Rectal smooth muscle tissue (tissue), 1 donor: ENCODE data around the gene DEPP1.

ENCODE experiments used
- H3K27ac ChIP-seq: one replicate; pipeline ENCODE4 v1.7.0; 2013; ENCODE audit warnings: low read depth, low read length, inconsistent platforms
- H3K27me3 ChIP-seq: one replicate; pipeline ENCODE4 v1.7.0; 2013; ENCODE audit warnings: low read length; ENCODE audit not compliant: control insufficient read depth, insufficient read depth
- H3K36me3 ChIP-seq: one replicate; pipeline ENCODE4 v1.7.0; 2013; ENCODE audit warnings: low read length; ENCODE audit not compliant: control insufficient read depth, insufficient read depth
- H3K4me1 ChIP-seq: one replicate; pipeline ENCODE4 v1.7.0; 2013; ENCODE audit warnings: low read length; ENCODE audit not compliant: control insufficient read depth, insufficient read depth
- H3K4me3 ChIP-seq: one replicate; pipeline ENCODE4 v1.7.0; 2013; ENCODE audit warnings: low read length
- H3K9ac ChIP-seq: one replicate; pipeline ENCODE4 v1.7.0; 2013; ENCODE audit warnings: low read length

Gene DEPP1

DNA sequence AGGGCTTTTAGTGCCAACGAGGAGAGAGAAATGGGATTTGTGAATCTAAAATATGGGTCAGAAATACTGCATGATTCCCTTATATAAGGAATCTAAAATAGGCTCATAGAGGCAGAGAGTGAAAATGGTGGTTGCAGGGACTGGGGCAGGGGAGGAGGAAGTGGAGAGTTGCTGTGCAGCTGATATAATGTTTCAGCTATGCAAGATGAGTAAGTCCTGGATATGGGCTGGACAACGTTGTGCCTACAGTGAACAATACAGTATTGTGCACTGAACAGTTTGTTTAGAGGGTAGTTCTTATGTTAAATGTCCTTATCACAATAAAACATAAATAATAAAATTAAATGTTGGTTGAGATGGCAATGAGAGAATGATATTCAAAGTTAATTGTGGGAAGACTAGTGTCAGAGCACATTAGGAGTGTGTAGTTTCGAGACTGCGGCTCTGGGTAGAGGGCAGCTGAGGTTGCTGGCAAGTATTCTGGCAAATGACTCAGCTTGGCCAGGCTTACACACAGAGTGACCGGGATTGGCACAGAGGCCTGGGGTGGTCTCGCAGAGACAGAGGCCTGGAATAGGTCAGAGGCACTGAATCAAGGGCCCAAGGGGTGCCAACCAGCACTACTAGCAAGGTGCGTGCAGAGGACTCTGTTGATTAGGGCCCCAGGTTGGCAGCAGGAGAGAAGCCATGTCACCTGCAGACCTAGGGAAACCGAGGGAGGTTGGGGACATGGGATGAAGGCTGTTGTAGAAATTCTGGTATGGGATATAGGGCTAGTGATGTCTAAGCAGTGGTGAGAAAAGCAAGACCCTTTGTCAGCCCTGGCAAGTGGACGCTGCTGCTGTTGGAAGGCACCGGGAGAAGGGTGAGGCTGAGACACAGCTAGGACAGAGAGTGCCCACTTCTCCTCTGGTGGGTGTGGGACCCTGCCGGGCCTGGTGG lies 2.8 kb upstream of the DEPP1 start:
- H3K27me3 ChIP-seq = no peaks in the 10 kb centered on the region
- peaks cover 9% of the 10 kb centered on the region for H3K36me3 ChIP-seq
- H3K27ac ChIP-seq = peak overlapping the region; percentile 82
- H3K4me1 ChIP-seq = peaks cover 36% of the 10 kb centered on the region
- no peak overlapping the region for H3K9ac ChIP-seq
- H3K4me3 ChIP-seq = no peak overlapping the region

DNA sequence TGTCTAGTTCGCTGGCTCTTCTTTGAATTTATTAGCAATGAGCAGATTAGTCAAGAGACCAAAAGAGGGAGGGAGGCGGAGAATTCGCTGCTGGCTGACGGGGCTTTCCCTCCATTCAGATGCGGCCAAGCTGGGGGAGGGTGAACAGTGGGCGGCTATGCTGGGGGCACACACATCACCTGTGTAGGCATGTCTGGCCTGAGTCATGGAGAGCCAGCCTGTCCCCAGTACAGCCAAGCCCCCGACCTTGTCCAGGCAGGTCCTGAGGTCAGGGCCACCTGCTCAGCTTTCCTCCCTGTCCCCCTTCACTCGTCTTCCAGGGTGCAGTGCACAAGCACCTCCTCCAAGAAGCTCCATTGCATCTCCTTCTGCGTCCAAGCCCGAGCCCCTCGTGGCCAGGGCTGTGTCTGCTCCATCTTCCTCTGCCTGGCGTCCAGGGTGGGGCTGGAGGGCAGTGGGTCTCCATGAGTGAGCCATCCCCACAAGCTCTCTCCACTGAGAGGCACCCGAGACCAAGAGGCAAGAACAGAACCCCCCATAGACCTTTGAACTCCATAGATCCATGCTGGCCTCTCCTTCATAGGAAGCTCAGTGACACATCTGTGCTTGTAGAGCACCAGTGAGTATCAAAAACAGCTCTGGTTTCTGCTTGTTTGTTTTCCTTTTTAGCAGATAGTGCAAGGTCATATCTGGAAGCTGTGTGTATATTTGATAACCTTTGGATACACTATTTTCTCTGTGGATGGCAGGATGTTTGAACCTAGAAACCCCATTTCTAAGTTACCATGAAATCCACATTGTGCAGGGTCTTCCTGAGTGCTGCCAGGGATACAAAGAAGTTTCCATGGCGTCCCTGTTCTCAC lies 1.9 kb upstream of the DEPP1 start:
- no peaks in the 10 kb centered on the region for H3K27me3 ChIP-seq
- peaks cover 9% of the 10 kb centered on the region for H3K36me3 ChIP-seq
- peaks cover 36% of the 10 kb centered on the region for H3K4me1 ChIP-seq
- peak overlapping the region; percentile 82 for H3K27ac ChIP-seq
- no peak overlapping the region for H3K9ac ChIP-seq
- H3K4me3 ChIP-seq = no peak overlapping the region

DNA sequence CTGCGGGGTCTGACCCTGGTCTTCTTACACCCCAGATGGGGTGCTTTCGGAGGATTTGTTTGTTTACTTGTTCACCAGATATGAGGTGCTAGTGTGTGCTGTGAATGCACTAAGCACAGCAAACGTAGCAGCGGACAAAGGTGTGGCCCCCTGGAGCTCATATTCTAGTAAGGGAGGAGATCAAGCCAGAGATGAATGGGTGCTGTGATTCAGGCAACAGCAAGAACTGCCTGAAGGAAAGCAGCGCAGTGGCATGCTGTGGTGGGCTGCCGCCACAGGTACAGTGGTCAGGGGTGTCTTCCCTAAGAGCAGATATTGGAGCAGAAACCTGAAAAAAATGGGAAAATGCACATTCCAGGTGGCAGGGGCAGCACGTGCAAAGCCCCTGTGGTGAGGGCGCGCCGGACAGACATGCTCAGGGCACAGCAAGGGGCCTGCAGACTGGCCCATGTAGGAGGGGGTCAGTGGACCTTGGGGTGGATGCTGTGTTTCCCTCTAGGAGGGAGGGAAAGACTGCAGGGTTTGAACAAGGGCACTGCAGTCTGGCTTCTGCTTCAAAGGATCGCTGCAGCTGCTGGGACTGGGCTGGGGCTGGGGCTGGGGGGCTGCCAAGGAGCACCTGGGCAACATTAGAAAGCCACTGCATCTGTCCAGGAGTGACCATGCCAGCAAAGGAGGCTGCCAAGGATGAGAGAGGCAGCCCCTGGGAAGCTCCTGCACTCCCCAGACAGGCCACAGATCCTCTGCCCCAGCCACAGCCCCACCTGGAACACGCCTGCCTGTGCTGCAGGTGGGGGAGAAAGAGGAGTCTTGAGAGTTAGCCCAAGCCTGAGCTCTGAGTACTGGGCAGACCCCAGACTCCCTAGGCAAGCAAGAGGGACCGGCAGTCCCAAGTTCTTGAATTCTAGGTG lies 927 bp upstream of the DEPP1 start:
- H3K27me3 ChIP-seq = no peaks in the 10 kb centered on the region
- H3K36me3 ChIP-seq = peaks cover 2% of the 10 kb centered on the region
- peak overlapping the region; percentile 82 for H3K27ac ChIP-seq
- H3K9ac ChIP-seq = no peak overlapping the region
- H3K4me3 ChIP-seq = no peak overlapping the region
- peaks cover 36% of the 10 kb centered on the region for H3K4me1 ChIP-seq

DNA sequence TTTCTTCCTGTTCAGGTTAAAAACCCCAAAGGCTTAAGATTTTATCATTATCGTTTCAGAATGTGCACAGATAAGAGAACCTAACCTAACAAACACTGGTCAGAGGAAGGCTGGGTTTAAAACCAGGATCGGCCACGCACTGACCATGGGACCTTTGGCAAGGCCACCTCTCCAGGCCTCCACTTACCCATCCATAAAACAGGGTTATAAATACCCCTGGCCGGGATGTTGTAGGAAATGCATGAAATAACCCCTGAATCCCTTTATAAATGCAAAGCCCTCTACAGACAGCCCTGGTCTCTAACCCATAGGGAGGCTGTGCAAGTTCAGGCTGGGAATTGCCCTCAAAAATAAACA lies 418 bp downstream of the DEPP1 start:
- Histone ChIP-seq H3K27me3 (no peaks in the 10 kb centered on the region), H3K4me3 (peak overlapping the region; percentile 64), H3K4me1 (peaks cover 36% of the 10 kb centered on the region), H3K36me3 (no peaks in the 10 kb centered on the region), H3K27ac (peak overlapping the region; percentile 82), H3K9ac (no peak overlapping the region)

DNA sequence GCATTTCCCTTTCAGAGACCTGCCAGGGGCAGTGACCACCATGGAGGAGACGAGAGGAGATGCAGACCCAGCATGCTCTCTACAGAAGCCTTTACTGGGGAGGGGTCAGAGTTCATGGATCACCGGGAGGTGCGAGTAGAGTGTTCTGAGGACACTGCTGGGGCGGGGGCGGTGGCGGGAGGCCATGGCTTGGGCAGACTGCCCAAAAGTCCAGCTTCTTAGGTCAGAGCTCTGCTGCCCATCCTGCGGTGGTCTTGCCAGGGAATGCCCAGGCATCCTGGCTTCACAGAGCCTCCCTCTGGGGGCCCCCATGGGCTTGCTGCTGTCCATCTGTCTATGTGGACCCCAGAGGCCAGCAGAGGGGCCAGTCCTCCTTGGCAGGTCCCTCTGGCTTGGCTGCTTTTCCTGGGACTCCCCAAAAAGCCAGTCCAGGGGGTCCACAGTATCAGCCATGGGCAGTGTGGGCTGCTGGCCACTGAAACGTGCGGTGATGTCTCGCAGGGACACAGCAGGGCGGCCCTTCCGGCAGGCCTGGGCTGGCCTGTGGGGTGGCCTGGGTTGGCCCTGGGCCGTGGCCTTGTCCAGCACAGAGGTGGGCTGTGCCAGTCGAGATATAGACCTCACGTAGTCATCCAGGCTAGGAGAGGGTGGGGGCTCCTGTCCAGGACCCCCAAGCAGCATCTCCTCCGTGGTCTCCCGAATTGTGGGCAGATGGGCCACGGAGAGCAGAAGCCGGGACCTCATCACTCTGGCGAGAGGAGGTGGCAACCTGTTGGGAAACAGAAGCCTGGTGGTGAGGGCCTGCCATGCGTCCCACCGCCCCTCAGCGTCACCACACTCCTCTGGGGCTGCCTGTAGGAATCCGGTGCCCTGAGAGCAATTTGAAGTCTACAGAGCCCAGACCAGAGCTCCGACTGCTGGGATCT lies 1.1 kb downstream of the DEPP1 start:
- H3K4me1 ChIP-seq = peaks cover 36% of the 10 kb centered on the region
- H3K9ac ChIP-seq = no peak overlapping the region
- H3K4me3 ChIP-seq = peak overlapping the region; percentile 64
- peak overlapping the region; percentile 82 for H3K27ac ChIP-seq
- H3K36me3 ChIP-seq = no peaks in the 10 kb centered on the region
- H3K27me3 ChIP-seq = no peaks in the 10 kb centered on the region

DNA sequence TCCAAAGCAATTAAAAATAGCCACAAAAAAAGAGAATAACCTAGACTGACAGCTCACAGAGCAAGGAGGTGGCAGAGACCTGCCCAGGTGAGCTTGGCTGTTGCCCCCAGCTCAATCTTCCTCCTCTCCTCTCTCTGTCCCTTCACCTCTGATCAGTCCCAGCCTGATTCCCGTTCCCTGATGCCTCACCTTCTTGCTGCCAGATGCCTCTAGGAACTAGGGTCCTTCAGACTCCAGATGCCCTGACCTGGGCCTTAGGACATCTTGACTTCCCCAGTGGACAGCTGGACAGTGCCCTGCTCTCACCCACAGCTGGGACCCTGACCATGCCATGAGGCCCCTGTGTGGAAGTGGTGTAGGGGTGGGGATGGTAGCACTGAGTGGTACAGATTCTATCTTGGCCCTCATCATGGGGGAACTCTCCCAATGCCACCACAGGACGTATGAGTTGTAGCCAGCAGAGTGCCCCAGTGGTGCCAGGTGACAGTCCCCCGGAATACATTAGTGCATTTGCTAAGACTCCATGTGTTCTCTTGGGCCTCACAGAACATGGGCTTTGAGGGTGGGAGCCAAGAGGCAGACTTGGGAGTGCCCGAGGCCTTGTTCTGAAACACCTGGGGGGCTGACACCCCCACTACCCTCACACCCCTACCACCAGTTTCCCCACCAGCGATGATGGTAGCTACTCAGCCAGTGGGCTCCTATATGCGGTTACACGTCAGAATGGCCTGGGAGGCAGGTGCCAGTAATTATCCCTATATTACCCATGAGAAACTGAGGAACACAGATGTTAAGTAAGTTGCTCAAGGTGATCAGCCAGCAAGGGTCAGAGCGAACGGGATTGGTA lies 2.0 kb downstream of the DEPP1 start:
- no peak overlapping the region for H3K9ac ChIP-seq
- H3K36me3 ChIP-seq = no peaks in the 10 kb centered on the region
- H3K4me1 ChIP-seq = peaks cover 29% of the 10 kb centered on the region
- H3K27me3 ChIP-seq = no peaks in the 10 kb centered on the region
- peak overlapping the region; percentile 82 for H3K27ac ChIP-seq
- H3K4me3 ChIP-seq = peak overlapping the region; percentile 64

DNA sequence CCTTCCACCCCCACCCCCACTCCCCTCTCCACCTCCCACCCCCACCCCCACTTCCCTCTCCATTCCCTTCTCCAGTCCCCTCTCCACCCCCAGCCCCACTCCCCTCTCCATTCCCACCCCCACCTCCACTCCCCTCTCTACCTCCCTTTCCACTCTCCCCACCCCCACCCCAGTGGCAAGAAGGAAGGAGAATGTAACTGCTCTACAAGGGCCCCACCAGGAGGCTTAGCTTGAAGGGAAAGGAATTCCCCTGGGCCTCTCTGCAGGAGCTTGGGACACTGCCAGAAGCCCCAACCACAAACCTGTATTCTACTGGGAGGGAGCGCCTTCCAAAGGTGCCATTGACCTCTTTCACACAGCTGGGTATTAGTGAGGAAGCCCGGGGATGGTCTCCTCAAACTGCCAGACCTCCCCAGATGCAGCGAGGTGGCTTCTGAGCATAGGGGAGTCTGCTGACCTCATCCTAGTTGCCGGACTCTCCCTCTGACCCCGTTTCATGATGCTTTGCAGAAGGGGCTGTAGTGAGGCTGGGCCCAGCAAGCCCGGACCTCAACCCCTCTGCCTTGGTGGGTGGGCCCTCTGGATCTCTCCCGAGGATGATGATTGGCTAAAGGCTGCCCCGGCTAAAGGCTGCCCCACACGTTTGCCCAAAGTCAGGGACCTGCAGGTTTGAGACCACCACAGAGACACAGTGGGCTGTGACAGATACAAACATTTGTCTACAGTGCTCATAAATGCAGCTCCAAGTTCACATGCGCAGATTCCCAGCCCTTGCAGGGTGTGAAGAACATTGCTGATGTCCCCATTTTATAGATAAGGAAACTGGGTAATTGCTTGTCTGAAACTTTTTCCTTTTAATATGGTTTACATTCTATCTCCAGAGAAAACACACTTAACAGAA lies 2.9 kb downstream of the DEPP1 start:
- Histone ChIP-seq H3K9ac (no peak overlapping the region), H3K36me3 (no peaks in the 10 kb centered on the region), H3K27me3 (no peaks in the 10 kb centered on the region), H3K27ac (peak overlapping the region; percentile 82), H3K4me1 (peaks cover 22% of the 10 kb centered on the region), H3K4me3 (no peak overlapping the region)

DNA sequence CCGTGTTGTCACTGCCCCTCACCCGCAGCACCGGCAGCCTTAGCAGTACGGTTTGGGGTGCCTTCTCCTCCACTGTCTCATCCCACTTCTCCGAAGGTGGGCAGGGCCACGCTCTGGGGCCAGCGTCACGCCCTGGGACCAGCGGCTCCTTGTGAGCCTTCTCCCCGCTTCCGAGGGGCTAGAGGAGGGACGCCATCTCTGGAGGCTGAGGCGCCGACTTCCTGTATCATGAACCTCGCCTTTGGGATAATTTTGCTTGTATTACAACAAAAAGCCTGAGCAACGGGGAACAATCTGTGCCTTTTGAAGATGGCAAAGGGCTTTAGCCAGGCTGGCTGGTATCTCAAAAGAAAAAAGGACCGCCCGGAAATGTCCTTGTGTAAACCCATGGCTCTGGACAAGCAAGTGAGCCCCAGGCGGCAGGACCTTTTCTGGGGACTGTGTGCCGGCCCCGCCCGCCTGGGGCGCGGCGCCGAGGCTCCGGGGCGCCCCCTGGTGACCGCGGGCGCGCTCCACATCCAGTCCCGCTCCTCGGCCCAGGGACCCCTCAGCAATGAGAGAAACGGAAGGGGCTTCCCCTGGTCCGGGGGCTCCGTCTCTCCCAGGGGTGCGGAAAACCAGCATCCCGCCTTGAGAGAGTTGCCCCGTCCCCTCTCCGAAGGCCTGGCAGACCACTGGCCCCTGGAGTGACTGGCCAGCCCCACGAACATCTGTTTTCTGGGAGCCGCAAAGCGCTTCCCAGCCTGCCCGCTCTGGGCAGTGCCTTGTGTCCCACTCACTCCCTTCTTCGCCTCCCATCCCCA lies 3.8 kb downstream of the DEPP1 start:
- peaks cover 14% of the 10 kb centered on the region for H3K4me1 ChIP-seq
- H3K9ac ChIP-seq = peak overlapping the region; percentile 8
- no peaks in the 10 kb centered on the region for H3K27me3 ChIP-seq
- H3K4me3 ChIP-seq = peak overlapping the region; percentile 58
- H3K27ac ChIP-seq = peak overlapping the region; percentile 83
- no peaks in the 10 kb centered on the region for H3K36me3 ChIP-seq

DNA sequence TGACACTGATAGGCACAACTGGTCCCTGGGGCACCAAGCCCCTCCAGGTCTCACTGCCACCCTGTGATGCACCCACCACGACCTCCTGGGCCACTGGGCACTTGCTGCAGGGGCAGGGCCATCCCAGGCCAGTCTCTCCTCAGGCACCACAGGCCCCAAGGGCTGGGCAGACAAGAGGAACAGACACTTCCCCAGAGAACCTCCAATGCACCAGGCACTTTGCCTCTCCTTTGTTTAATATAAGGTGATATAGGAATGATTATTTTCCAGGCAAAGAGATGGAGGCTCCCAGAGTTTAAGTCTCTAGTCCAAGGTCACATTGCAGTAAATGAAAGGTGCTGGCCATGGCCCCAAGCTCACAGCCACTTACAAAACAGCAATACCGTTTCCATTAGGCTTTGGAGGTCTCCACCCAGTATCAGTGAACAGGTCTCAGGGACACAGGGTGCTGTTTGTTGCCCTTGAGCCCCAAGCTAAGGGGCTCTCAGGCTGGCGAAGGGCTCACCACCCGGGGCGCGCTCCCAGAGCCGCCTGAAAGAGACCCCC lies 4.5 kb downstream of the DEPP1 start:
- Histone ChIP-seq H3K4me1 (peaks cover 8% of the 10 kb centered on the region), H3K27ac (peak overlapping the region; percentile 83), H3K27me3 (no peaks in the 10 kb centered on the region), H3K36me3 (no peaks in the 10 kb centered on the region), H3K9ac (peak overlapping the region; percentile 8), H3K4me3 (peak overlapping the region; percentile 58)
